GM19452 (cell line): Measurements from ENCODE around the gene HAPSTR1.

Experiments
- ATAC-seq: cut with Tn5 transposase; IDR thresholded peaks from one replicate; pipeline ENCODE4 v1.9.1; 2021; ENCODE audit not compliant: unreplicated experiment

The HAPSTR1 gene

GRCh38 chr16:9095656-9096397, 4.4 kb downstream of the HAPSTR1 start:
- ATAC-seq: no peak

GRCh38 chr16:9096416-9096952, 5.0 kb downstream of the HAPSTR1 start:
- no peak for ATAC-seq

GRCh38 chr16:9097266-9098219, 6.1 kb downstream of the HAPSTR1 start:
- no peak for ATAC-seq

- no peak for ATAC-seq
These were observed 7.1 kb downstream of the HAPSTR1 start for GRCh38 chr16:9098377-9099090.

- ATAC-seq: peak; percentile 53
These were observed 7.7 kb downstream of the HAPSTR1 start for GRCh38 chr16:9099131-9099625.

DNA sequence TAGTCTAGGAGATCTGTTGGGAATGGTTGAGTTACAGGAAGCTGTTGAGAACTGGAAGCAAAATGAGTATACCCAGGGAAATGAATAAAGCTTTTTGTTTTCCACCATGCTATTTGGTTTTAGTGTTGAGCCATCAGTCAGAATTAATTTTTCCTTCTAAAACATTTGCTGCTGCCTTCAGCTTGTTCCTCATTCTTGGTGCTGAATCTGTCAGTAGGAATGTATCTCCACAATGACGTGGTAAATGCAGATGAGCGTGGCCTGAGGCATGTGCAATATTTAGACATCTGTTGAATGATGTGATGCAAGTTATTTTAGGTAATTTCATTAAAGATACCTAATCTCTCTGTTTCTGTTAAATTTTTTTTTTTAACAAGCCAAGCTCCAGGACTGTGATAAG, 10.9 kb downstream of the HAPSTR1 start:
- no peak for ATAC-seq

- no peak for ATAC-seq
These were observed 11.5 kb downstream of the HAPSTR1 start for GRCh38 chr16:9102943-9103342.

- no peak for ATAC-seq
These were observed 12.1 kb downstream of the HAPSTR1 start for GRCh38 chr16:9103546-9103945.

DNA sequence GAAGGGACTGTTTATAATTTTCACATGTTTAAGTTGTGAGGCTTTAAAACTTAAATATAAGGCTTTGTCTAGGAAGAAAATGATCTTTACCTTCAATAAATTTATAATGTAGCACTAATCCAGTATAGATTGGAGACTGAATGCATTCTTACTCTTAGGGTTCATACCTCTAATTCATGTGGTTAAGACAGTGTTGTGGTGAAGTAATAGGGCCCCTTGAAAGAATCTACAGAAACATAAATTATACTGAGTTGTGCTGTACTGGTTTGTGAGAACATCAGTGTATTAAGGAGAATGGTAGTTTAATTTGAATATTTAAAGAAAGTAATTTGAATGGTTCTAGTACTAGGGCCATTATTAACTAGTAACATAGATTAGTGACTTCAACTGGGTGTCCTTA, 13.7 kb downstream of the HAPSTR1 start:
- no peak for ATAC-seq

- ATAC-seq: no peak
These were observed 15.9 kb downstream of the HAPSTR1 start for GRCh38 chr16:9107025-9107970.

GRCh38 chr16:9109255-9109654, 17.8 kb downstream of the HAPSTR1 start:
- ATAC-seq: no peak

DNA sequence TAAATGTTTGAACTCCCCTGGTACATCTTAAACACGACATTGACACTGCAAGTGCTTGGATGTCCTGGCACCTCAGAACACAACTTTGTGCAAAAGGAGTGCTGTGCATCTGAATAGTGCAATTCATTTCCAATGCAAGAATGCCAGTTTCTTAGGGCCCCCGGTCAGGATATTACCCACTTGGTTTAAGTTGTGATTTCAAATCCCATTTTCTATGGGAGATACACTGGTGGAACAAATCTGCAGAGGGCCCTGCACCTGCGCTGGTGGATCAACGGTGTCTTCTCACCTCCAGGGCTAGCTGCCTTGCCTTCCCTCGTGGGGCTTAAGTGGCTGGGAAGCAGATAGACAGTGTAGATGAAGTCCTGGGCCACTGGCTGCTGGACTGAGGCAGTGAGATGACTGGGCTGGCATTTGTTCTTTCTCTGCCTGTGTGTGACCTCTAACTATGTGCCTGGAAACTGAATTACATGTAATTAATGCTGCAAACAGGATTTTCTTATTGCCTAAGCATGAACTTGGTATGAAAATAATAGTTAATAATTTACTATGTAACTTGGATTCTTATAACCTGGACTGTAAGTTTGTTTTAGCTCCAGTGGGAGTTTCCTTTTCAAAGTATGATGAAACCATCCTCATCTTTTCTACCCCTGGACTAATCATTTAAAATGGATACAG, 20.9 kb downstream of the HAPSTR1 start:
- ATAC-seq: no peak

- no peak for ATAC-seq
These were observed 21.4 kb downstream of the HAPSTR1 start for GRCh38 chr16:9112844-9113186.

DNA sequence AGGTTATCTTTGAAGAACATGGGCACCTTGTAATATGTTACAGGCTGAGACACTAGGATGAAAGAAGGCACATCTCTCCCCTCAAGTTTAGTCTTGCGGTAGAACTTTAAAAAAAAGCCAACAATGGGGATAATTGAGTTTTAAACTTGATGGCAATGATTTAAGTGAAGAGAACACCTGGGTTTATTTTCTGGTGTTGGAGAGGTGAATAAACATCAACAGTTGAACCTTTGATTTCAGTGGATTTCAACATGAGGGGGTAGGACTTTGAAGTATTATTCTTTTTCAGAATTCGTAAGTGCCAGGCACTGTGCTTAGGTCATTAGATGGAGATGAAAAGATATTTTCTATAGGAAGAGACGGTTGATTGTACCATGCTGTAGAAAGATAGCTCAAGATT, 22.3 kb downstream of the HAPSTR1 start:
- ATAC-seq: no peak

- no peak for ATAC-seq
These were observed 22.7 kb downstream of the HAPSTR1 start for GRCh38 chr16:9114112-9114511.

DNA sequence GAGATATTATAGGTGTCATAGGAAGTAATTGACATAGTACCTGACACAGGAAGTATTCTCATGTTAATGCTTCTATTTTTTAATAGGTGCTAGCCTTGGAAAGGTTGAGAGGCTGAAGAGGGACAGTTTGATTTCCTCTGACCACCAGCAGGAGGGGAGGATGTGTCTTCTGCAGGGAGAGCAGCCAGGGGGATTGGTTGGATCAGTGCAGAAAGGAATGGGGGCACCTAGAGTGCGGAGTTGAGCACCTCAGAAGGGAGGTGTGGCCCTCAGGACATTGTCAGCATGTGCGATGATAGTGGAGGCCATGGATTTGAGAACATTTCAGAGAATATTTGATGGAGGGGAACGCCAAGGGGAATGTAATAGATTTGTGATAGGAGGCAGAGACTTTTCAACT, 23.4 kb downstream of the HAPSTR1 start:
- ATAC-seq: no peak

GRCh38 chr16:9115277-9115676, 23.8 kb downstream of the HAPSTR1 start:
- no peak for ATAC-seq

DNA sequence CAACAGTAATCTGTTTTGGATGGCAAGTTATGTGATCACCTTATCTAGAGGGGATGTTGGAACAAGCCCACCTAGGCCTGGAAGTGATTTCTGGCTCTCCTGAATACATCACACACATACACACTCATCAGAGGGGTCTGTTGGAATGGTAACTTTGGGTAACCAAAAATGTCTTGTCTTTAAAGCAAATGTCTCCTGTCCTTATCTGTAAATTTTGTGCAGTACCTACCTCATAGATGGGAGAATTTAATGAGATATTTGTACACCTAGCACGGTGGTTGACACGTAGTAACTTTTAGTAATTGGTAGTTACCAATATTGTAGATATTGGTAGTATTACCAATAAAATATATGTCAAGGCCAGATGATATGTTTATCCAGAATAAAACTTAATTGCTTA, 24.7 kb downstream of the HAPSTR1 start:
- no peak for ATAC-seq

GRCh38 chr16:9118170-9118569, 26.7 kb downstream of the HAPSTR1 start:
- ATAC-seq: no peak
